ENCODE data around the gene UTF1. TPM values are rescaled to one million over a fixed set of nuclear protein-coding genes. Genes with fewer than 3 reads are reported as not detected.

UTF1 gene
- polyA plus RNA-seq, 3 donors: 0.14 to 0.48 (median 0.24) TPM

DNA sequence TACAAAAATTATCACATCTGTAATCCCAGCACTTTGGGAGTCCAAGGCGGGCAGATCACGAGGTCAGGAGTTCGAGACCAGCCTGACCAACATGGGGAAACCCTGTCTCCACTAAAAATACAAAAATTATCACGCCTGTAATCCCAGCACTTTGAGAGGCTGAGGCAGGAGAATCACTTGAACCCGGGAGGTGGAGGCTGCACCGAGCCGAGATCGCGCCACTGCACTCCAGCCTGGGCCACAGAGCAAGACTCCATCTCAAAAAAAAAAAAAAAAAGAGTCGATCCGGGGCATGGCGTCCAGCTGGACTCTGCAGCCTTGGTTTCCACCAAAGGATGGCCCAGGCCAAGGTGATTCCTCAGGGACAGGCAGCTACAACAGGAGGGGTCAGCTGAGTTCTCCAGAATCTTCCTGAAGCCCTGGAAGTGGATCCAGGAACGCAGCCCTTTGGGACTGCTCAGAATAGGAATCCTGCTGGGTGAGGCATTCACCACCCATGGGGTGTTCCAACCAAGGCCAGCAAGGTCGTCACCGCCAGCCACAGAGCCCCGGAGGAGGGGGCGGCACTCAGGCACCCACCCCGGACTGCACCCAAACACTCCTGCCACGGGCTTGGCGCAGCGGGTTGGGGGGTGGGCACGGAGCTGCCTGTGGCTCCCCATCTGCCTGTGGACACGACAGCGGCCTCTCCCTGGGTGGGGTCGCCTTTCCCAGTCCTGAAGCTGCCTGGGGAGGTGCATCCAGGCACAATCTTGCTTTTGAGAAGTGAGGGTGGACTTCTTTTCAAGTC lies 12.0 kb upstream of the UTF1 start:
- DNase-seq: no peak
- H3K4me1 ChIP-seq (ENCODE audit: control insufficient read depth in 1 of 2, insufficient read depth in 2 of 2, low read length in 2 of 2): no peaks in the 10 kb centered on the region
- H3K9me3 Mint-ChIP-seq: peaks cover 0 to 2% (median 0%) of the 10 kb centered on the region in 7 donors
- 94% methylated on average over 18 of the region's 25 CpGs for WGBS (ENCODE audit: insufficient coverage)
- H4K20me1 ChIP-seq (ENCODE audit: insufficient read depth, low read length): no peaks in the 10 kb centered on the region
- H2AFZ ChIP-seq (ENCODE audit: insufficient read depth, low read depth, low read length, poor library complexity, severe bottlenecking): no peak overlapping the region
- no peaks in the 10 kb centered on the region for H3K79me2 ChIP-seq (ENCODE audit: insufficient read depth, low read length)
- TF ChIP-seq, protein P1, sequence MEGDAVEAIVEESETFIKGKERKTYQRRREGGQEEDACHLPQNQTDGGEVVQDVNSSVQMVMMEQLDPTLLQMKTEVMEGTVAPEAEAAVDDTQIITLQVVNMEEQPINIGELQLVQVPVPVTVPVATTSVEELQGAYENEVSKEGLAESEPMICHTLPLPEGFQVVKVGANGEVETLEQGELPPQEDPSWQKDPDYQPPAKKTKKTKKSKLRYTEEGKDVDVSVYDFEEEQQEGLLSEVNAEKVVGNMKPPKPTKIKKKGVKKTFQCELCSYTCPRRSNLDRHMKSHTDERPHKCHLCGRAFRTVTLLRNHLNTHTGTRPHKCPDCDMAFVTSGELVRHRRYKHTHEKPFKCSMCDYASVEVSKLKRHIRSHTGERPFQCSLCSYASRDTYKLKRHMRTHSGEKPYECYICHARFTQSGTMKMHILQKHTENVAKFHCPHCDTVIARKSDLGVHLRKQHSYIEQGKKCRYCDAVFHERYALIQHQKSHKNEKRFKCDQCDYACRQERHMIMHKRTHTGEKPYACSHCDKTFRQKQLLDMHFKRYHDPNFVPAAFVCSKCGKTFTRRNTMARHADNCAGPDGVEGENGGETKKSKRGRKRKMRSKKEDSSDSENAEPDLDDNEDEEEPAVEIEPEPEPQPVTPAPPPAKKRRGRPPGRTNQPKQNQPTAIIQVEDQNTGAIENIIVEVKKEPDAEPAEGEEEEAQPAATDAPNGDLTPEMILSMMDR (IDR thresholded peaks at IDR 0.05): no peak
- H3K4me1 Mint-ChIP-seq: no peaks in the 10 kb centered on the region
- no peak overlapping the region for H3K4me2 ChIP-seq (replicated peaks; ENCODE audit: extremely low read depth, low read length, poor library complexity, severe bottlenecking)
- no peak overlapping the region for H3K4me3 ChIP-seq (replicated peaks in 1 of 3; ENCODE audit: low read depth in 2 of 3, low read length in 3 of 3)
- H3K27me3 Mint-ChIP-seq (ENCODE audit: low read depth in 3 of 3): peaks cover 3 to 26% (median 26%) of the 10 kb centered on the region in 3 donors
- no peak overlapping the region for H3K27ac ChIP-seq (ENCODE audit: low read depth in 1 of 2, low read length in 2 of 2)
- no peak overlapping the region for H3K27ac Mint-ChIP-seq
- no peak overlapping the region for H3K9ac ChIP-seq (ENCODE audit: insufficient read depth, low read length, poor library complexity, severe bottlenecking)
- H3K9me3 ChIP-seq (replicated peaks in 1 of 2; ENCODE audit: control insufficient read depth in 1 of 2, insufficient read depth in 1 of 2, low read length in 2 of 2): no peaks in the 10 kb centered on the region
- no peaks in the 10 kb centered on the region for H3K36me3 ChIP-seq (replicated peaks in 1 of 2; ENCODE audit: control insufficient read depth in 1 of 2, insufficient read depth in 2 of 2, low read length in 2 of 2)
- H3K27me3 ChIP-seq (ENCODE audit: control insufficient read depth in 2 of 2, insufficient read depth in 2 of 2, low read length in 2 of 2): peaks cover 0 to 12% of the 10 kb centered on the region in 2 donors
- no peak overlapping the region for H3K4me3 Mint-ChIP-seq
- intact Hi-C loops (cut with micrococcal nuclease): no loop called here
- H3K36me3 Mint-ChIP-seq: no peaks in the 10 kb centered on the region

DNA sequence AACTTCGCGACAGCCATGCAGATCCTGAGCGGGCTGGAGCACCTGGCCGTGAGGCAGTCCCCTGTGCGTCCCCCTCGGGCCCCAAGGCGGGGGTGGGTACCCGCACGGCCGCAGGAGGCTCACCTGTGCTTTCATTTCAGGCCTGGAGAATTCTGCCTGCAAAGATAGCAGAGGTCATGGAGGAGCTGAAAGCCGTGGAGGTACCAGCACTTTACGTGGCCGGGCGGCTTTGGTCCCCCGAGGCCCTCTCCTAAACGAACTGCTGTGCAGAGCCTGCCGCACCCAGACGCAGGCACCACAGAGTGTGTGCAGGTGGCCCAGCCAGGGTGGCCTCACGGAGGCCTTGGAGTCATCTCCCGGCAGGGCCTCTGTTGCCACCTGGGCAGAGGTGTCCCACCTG lies 11.1 kb upstream of the UTF1 start:
- Histone ChIP-seq H3K9me3 (replicated peaks in 1 of 2; ENCODE audit: control insufficient read depth in 1 of 2, insufficient read depth in 1 of 2, low read length in 2 of 2) (no peaks in the 10 kb centered on the region), H4K20me1 (ENCODE audit: insufficient read depth, low read length) (no peaks in the 10 kb centered on the region), H3K4me2 (replicated peaks; ENCODE audit: extremely low read depth, low read length, poor library complexity, severe bottlenecking) (no peak overlapping the region), H3K4me1 (ENCODE audit: control insufficient read depth in 1 of 2, insufficient read depth in 2 of 2, low read length in 2 of 2) (no peaks in the 10 kb centered on the region), H3K9ac (ENCODE audit: insufficient read depth, low read length, poor library complexity, severe bottlenecking) (no peak overlapping the region), H2AFZ (ENCODE audit: insufficient read depth, low read depth, low read length, poor library complexity, severe bottlenecking) (no peak overlapping the region), H3K79me2 (ENCODE audit: insufficient read depth, low read length) (no peaks in the 10 kb centered on the region), H3K27ac (ENCODE audit: low read depth in 1 of 2, low read length in 2 of 2) (no peak overlapping the region), H3K4me3 (replicated peaks in 1 of 3; ENCODE audit: low read depth in 2 of 3, low read length in 3 of 3) (no peak overlapping the region), H3K36me3 (replicated peaks in 1 of 2; ENCODE audit: control insufficient read depth in 1 of 2, insufficient read depth in 2 of 2, low read length in 2 of 2) (no peaks in the 10 kb centered on the region), H3K27me3 (ENCODE audit: control insufficient read depth in 2 of 2, insufficient read depth in 2 of 2, low read length in 2 of 2) (peaks cover 0 to 12% of the 10 kb centered on the region in 2 donors)
- Mint-ChIP-seq H3K27ac (peak overlapping the region in 1 of 7 donors; percentile 53), H3K9me3 (peaks cover 0 to 2% (median 0%) of the 10 kb centered on the region in 7 donors), H3K36me3 (no peaks in the 10 kb centered on the region), H3K27me3 (ENCODE audit: low read depth in 3 of 3) (peaks cover 5 to 31% (median 29%) of the 10 kb centered on the region in 3 donors), H3K4me1 (no peaks in the 10 kb centered on the region), H3K4me3 (no peak overlapping the region)
- 91% methylated on average over 20 of the region's 20 CpGs for WGBS (ENCODE audit: insufficient coverage)
- DNase-seq: no peak
- intact Hi-C loops (cut with micrococcal nuclease): no loop called here
- TF ChIP-seq, protein P1 (IDR thresholded peaks at IDR 0.05): no peak

Measured in CD14-positive monocyte (primary cell).